Stomach (tissue), 9 donors: ENCODE results near the gene IL22RA2. TPM values are rescaled to one million over a fixed set of nuclear protein-coding genes. Genes with fewer than 3 reads are reported as not detected.

ENCODE experiments used
- DNase-seq, 2 donors: peaks; one replicate each; pipeline versions ENCODE4 v3.0.0 to v3.0.0-alpha.2; 2013 to 2019
- H3K27ac ChIP-seq, 5 donors: fragments of 200-600 bp in 4 of 5; sonication (generic) in 4 of 5; one replicate each; pipeline ENCODE4 v1.5.1; 2013 to 2019; ENCODE audit warnings: mild to moderate bottlenecking in 1 of 5, moderate library complexity in 1 of 5
- H3K27me3 ChIP-seq, 3 donors: fragments of 200-600 bp; sonication (generic); one replicate each; pipeline ENCODE4 v1.5.1; 2017 to 2019; ENCODE audit warnings: mixed run types in 1 of 3
- H3K36me3 ChIP-seq, 4 donors: fragments of 200-600 bp; sonication (generic); 1 replicate in 3 of 4; 2 replicates in 1 of 4; pipeline ENCODE4 v1.5.1; 2016 to 2019
- H3K4me1 ChIP-seq, 4 donors: fragments of 200-600 bp; sonication (generic); one replicate each; pipeline ENCODE4 v1.5.1; 2016 to 2019
- H3K4me3 ChIP-seq, 4 donors: fragments of 200-600 bp; sonication (generic) in 3 of 4; one replicate each; pipeline ENCODE4 v1.5.1; 2016 to 2019; ENCODE audit warnings: mild to moderate bottlenecking in 1 of 4
- H3K9me3 ChIP-seq, 4 donors: fragments of 200-600 bp; sonication (generic); one replicate each; pipeline ENCODE4 v1.5.1; 2016 to 2019
- EP300 ChIP-seq: sonication (generic); formaldehyde crosslinking; IDR thresholded peaks from one replicate; pipeline ENCODE4 v1.6.1; 2017; ENCODE audit warnings: antibody characterized with exemption
- POLR2A ChIP-seq, 4 donors: fragments of 450-650 bp; IDR thresholded peaks; one replicate each; pipeline ENCODE4 v1.6.1; 2016; ENCODE audit warnings: antibody characterized with exemption in 4 of 4, control low read depth in 2 of 4, mild to moderate bottlenecking in 1 of 4, moderate library complexity in 1 of 4
- POLR2AphosphoS5 ChIP-seq, 3 donors: sonication (generic); formaldehyde crosslinking; IDR thresholded peaks; one replicate each; pipeline ENCODE4 v1.6.1; 2016; ENCODE audit warnings: antibody characterized with exemption in 3 of 3
- WGBS, 5 donors: extraction: QIAGEN DNeasy Blood & Tissue Kit in 3 of 5; methylation state at CpG; one replicate each; pipeline versions ENCODE4 v1.1.5 to v1.1.7; 2013 to 2018; 5-methylcytosine and 5-hydroxymethylcytosine counted together
- intact Hi-C: fragments of 100-400 bp; cut with DNase I; formaldehyde crosslinking; loops from one replicate; pipeline ENCODE4 v1.15.1; 2023; ENCODE audit warnings: low total_unique reads
- polyA plus RNA-seq, 3 donors: library from polyadenylated mRNA; stranded (reverse); fragments of 200-250 nt; gene quantifications; one replicate each; pipeline ENCODE4 v1.2.3, GENCODE V29; 2013
- total RNA-seq, 5 donors: library from RNA; depleted of rRNA; stranded (reverse); fragments of >200 nt; gene quantifications; one replicate each; pipeline versions ENCODE4 v1.1.0 to v1.2.3, GENCODE V29; 2014 to 2016
- TF ChIP-seq, protein P1 (sequence below), 7 experiments: fragments of 450-650 bp in 4 of 7; fragments of 200-600 bp in 3 of 7; sonication (generic) in 3 of 7; IDR thresholded peaks; one replicate each; pipeline ENCODE4 v1.5.1; 2016 to 2019; ENCODE audit warnings: antibody characterized with exemption in 7 of 7, control low read depth in 2 of 7, mild to moderate bottlenecking in 1 of 7
- donor health status: healthy with polysubstance abuse.
- donor health status: Bipolar disorder and iron deficiency.
- donor health status: healthy.

Gene IL22RA2
- total and polyA plus RNA-seq, 8 donors = 0.05 TPM; not detected in 7

DNA sequence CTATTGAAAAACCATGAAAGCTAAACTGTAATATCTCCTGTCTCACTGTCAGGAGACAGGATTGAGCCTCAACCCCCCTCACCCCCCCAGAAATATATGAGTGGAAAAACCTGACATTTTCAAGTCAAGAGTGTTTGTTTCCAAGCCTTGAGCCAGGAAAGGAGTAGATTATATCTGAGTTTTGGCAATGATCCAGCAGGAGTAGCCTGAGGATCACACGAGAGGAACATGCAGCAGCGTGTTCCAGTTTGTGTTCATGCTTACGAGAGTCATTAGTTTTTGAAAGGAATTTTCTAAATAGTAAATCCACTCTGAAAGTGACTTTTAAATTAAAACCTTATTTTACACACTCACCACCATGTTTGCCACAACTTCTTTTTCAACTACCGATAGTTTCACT is 15.8 kb downstream of the IL22RA2 start:
- DNase-seq = peak in 1 of 2 donors; percentile 27
- TF ChIP-seq POLR2A (IDR thresholded peaks at IDR 0.05) (no peak), EP300 (no peak), POLR2AphosphoS5 (IDR thresholded peaks at IDR 0.05) (no peak)
- TF ChIP-seq, protein P1, sequence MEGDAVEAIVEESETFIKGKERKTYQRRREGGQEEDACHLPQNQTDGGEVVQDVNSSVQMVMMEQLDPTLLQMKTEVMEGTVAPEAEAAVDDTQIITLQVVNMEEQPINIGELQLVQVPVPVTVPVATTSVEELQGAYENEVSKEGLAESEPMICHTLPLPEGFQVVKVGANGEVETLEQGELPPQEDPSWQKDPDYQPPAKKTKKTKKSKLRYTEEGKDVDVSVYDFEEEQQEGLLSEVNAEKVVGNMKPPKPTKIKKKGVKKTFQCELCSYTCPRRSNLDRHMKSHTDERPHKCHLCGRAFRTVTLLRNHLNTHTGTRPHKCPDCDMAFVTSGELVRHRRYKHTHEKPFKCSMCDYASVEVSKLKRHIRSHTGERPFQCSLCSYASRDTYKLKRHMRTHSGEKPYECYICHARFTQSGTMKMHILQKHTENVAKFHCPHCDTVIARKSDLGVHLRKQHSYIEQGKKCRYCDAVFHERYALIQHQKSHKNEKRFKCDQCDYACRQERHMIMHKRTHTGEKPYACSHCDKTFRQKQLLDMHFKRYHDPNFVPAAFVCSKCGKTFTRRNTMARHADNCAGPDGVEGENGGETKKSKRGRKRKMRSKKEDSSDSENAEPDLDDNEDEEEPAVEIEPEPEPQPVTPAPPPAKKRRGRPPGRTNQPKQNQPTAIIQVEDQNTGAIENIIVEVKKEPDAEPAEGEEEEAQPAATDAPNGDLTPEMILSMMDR (IDR thresholded peaks at IDR 0.05) = no peak
- Histone ChIP-seq H3K9me3 (no peaks in the 10 kb centered on the region), H3K4me3 (no peak overlapping the region), H3K4me1 (peaks cover 0 to 23% (median 0%) of the 10 kb centered on the region in 4 donors), H3K36me3 (no peaks in the 10 kb centered on the region), H3K27ac (no peak overlapping the region), H3K27me3 (no peaks in the 10 kb centered on the region)
- intact Hi-C loops = no loop called here
- 40 to 58% (median 47%) methylated on average over 4 of the region's 4 CpGs for WGBS, 5 donors

DNA sequence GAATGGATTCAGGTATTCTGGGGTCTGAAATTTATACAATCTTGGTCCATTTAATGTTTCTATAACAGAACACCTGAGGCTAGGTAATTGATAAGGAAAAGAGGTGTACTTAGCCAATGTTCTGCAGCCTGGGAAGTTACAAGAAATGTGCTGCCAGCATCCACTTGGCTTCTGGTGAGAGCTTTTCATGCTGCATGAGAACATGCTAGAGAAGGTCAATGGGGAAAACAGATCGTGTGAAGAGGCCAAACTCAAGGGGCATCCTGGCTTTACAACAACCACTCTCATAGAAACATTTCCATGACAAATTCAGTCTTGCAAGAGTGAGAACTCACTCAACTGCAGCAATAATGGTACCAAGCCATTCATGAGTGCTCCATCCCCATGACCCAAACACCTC is 16.8 kb downstream of the IL22RA2 start:
- no peak overlapping the region for H3K27ac ChIP-seq
- no peaks in the 10 kb centered on the region for H3K36me3 ChIP-seq
- peaks cover 0 to 2% (median 0%) of the 10 kb centered on the region in 4 donors for H3K9me3 ChIP-seq
- no peaks in the 10 kb centered on the region for H3K27me3 ChIP-seq
- H3K4me3 ChIP-seq = no peak overlapping the region
- DNase-seq = no peak
- intact Hi-C loops = no loop called here
- WGBS, 5 donors = 77 to 96% (median 89%) methylated on average over 1 of the region's 1 CpG
- peaks cover 0 to 19% (median 0%) of the 10 kb centered on the region in 4 donors for H3K4me1 ChIP-seq
- no peak for TF ChIP-seq POLR2A (IDR thresholded peaks at IDR 0.05)
- no peak for TF ChIP-seq EP300
- TF ChIP-seq, protein P1 (IDR thresholded peaks at IDR 0.05) = no peak
- no peak for TF ChIP-seq POLR2AphosphoS5 (IDR thresholded peaks at IDR 0.05)

DNA sequence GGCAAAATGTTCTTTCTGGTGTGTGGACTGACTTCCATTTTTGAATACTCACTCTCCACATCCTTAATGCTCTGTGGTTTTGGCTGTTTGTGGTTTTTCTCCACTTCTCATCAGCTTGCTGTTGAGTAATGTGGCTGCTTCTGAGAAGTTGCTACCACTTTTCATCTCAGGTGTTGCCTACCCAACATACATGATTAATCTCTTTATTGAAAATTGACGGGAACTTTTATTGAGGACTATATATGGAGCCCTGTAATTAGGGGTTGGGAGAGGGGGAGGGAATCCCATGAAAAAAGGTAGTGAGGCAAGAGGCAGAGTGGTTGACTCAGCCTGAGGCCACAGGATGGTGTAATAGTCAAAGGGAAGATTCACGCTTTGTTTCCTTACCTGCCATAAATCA is 17.6 kb downstream of the IL22RA2 start:
- Histone ChIP-seq H3K27me3 (no peaks in the 10 kb centered on the region), H3K4me3 (no peak overlapping the region), H3K9me3 (peaks cover 0 to 11% (median 0%) of the 10 kb centered on the region in 4 donors), H3K36me3 (no peaks in the 10 kb centered on the region), H3K27ac (peak overlapping the region in 1 of 5 donors; percentile 41), H3K4me1 (peaks cover 0 to 11% (median 0%) of the 10 kb centered on the region in 4 donors)
- WGBS, 5 donors = 65 to 88% (median 85%) methylated on average over 2 of the region's 2 CpGs
- TF ChIP-seq POLR2A (IDR thresholded peaks at IDR 0.05) (no peak), POLR2AphosphoS5 (IDR thresholded peaks at IDR 0.05) (no peak), EP300 (no peak)
- TF ChIP-seq, protein P1 (IDR thresholded peaks at IDR 0.05) = no peak
- intact Hi-C loops = no loop called here
- peak in 1 of 2 donors; percentile 32 for DNase-seq

DNA sequence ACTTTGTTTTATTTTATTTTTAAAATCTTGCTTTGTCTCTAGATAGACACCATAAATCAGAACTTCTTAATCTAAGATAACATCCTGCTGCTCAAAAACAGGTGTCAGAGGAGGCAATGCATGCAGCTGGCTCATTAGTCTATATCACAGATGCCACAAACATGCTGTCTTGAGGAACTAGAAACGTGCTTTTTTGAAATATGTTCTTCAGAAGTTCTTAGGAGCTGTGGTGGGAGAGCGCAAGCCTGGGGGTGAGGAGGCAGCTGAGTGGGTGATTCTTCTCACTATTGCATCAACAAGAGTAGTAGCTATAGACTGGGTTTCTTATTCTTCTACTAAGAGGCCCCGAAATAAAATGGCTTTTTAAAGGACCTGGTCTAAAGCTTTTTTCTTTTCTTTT is 23.4 kb downstream of the IL22RA2 start:
- peak in 1 of 2 donors; percentile 9 for DNase-seq
- intact Hi-C loops = no loop called here
- no peaks in the 10 kb centered on the region for H3K36me3 ChIP-seq
- no peak overlapping the region for H3K27ac ChIP-seq
- no peaks in the 10 kb centered on the region for H3K4me1 ChIP-seq
- 69 to 78% (median 76%) methylated on average over 3 of the region's 3 CpGs for WGBS, 5 donors
- no peak overlapping the region for H3K4me3 ChIP-seq
- TF ChIP-seq POLR2A (IDR thresholded peaks at IDR 0.05) (no peak), EP300 (no peak), POLR2AphosphoS5 (IDR thresholded peaks at IDR 0.05) (no peak)
- TF ChIP-seq, protein P1 (IDR thresholded peaks at IDR 0.05) = no peak
- no peaks in the 10 kb centered on the region for H3K27me3 ChIP-seq
- peaks cover 0 to 11% (median 0%) of the 10 kb centered on the region in 4 donors for H3K9me3 ChIP-seq
